Stimulated activated naive CD8-positive, alpha-beta T cell treated with anti-CD3 and anti-CD28 coated beads, Interleukin-15, Interleukin-2, amounts not matched to agents 100 U/mL and 50 U/mL, for 24 hours (primary cell): ENCODE results near the gene HS3ST2.
"Not testable (repeated sequence)": the region's sequence is repeated elsewhere in the genome, so short reads cannot be mapped to it uniquely, and the experiment has no call there.

Source experiments
- ATAC-seq: fragments of 150-1000 bp; cut with Tn5 transposase; one replicate; pipeline ENCODE4 v1.10.0; 2021
- DNase-seq: peaks from one replicate; pipeline ENCODE4 v3.0.0; 2021

HS3ST2 gene

GRCh38 chr16:22932032-22932771, 118.2 kb downstream of the HS3ST2 start:
- ATAC-seq, result no peak
- no peak for DNase-seq

- ATAC-seq (no peak), DNase-seq (no peak)
Measured at GRCh38 chr16:22933173-22933572, 119.2 kb downstream of the HS3ST2 start.

GRCh38 chr16:22934786-22935185, 120.8 kb downstream of the HS3ST2 start:
- DNase-seq (no peak), ATAC-seq (no peak)

GRCh38 chr16:22937169-22937568, 123.2 kb downstream of the HS3ST2 start:
- ATAC-seq (no peak), DNase-seq (no peak)

GRCh38 chr16:22938647-22939046, 124.7 kb downstream of the HS3ST2 start:
- DNase-seq (no peak), ATAC-seq (no peak)

GRCh38 chr16:22939744-22940363, 125.9 kb downstream of the HS3ST2 start:
- DNase-seq, ATAC-seq: not testable (repeated sequence)

- ATAC-seq, result no peak
Measured at GRCh38 chr16:22941970-22942501, 128.1 kb downstream of the HS3ST2 start.

GRCh38 chr16:22942811-22943210, 128.8 kb downstream of the HS3ST2 start:
- DNase-seq, result no peak
- no peak for ATAC-seq

More at GRCh38 chr16:22941970-22942501, 128.1 kb downstream of the HS3ST2 start:
- no peak for DNase-seq

GRCh38 chr16:22945361-22945760, 131.4 kb downstream of the HS3ST2 start:
- DNase-seq (no peak), ATAC-seq (no peak)

GRCh38 chr16:22946433-22946832, 132.5 kb downstream of the HS3ST2 start:
- no peak for ATAC-seq
- DNase-seq, result no peak

GRCh38 chr16:22948058-22948602, 134.2 kb downstream of the HS3ST2 start:
- no peak for ATAC-seq

GRCh38 chr16:22948603-22949368, 134.8 kb downstream of the HS3ST2 start:
- ATAC-seq (peak; percentile 52), DNase-seq (peak; percentile 69)

More at GRCh38 chr16:22948058-22948602, 134.2 kb downstream of the HS3ST2 start:
- no peak for DNase-seq

- DNase-seq, result no peak
- ATAC-seq, result no peak
Measured at GRCh38 chr16:22955461-22956070, 141.6 kb downstream of the HS3ST2 start.

GRCh38 chr16:22961206-22961605, 147.2 kb downstream of the HS3ST2 start:
- ATAC-seq, result no peak
- no peak for DNase-seq

GRCh38 chr16:22962905-22963304, 148.9 kb downstream of the HS3ST2 start:
- DNase-seq (no peak), ATAC-seq (no peak)
